Brain microvascular endothelial cell (primary cell): ENCODE measurements around the gene FANCL.
"Not testable (repeated sequence)": the region's sequence is repeated elsewhere in the genome, so short reads cannot be mapped to it uniquely, and the experiment has no call there.

ENCODE experiments used
- DNase-seq: peaks from one replicate; pipeline ENCODE4 v3.0.0-alpha.2; 2020
- H3K27ac ChIP-seq: fragments of 250-450 bp; sonication (Bioruptor Pico); 2 replicates; pipeline ENCODE4 v1.5.1; 2020; ENCODE audit warnings: mild to moderate bottlenecking, moderate library complexity
- H3K27me3 ChIP-seq: fragments of 250-450 bp; sonication (Bioruptor Pico); replicated peaks from 2 replicates; pipeline ENCODE4 v1.5.1; 2020; ENCODE audit warnings: mild to moderate bottlenecking
- H3K36me3 ChIP-seq: fragments of 250-450 bp; sonication (Bioruptor Pico); replicated peaks from 2 replicates; pipeline ENCODE4 v1.5.1; 2020; ENCODE audit warnings: mild to moderate bottlenecking
- H3K4me3 ChIP-seq: 2 replicates; pipeline ENCODE4 v1.5.1; 2011; ENCODE audit warnings: low read depth, mild to moderate bottlenecking, control low read depth, low read length, moderate library complexity
- CTCF ChIP-seq: IDR thresholded peaks from 2 replicates; pipeline ENCODE4 v1.5.1; 2011; ENCODE audit warnings: low read depth, mild to moderate bottlenecking, moderate library complexity, low read length, control low read depth, inconsistent platforms; ENCODE audit errors: missing control alignments
- in situ Hi-C: cut with HindIII; loops from 2 replicates; pipeline ENCODE4 v1.10.0; 2017; ENCODE audit warnings: low sequenced_read_pairs, low pct_ligation_motif_present

Gene FANCL

GRCh38 chr2:58195662-58196061 is 45.5 kb downstream of the FANCL start:
- in situ Hi-C loops = no loop called here
- H3K36me3 ChIP-seq = peaks cover 2% of the 10 kb centered on the region
- no peak for TF ChIP-seq CTCF

GRCh38 chr2:58194458-58194857 is 46.7 kb downstream of the FANCL start:
- DNase-seq = no peak
- Histone ChIP-seq H3K4me3 (no peak overlapping the region), H3K36me3 (peaks cover 2% of the 10 kb centered on the region), H3K27me3 (no peaks in the 10 kb centered on the region), H3K27ac (no peak overlapping the region)
- TF ChIP-seq CTCF = no peak
- in situ Hi-C loops = no loop called here

More at GRCh38 chr2:58195662-58196061, 45.5 kb downstream of the FANCL start:
- no peak overlapping the region for H3K4me3 ChIP-seq
- no peak overlapping the region for H3K27ac ChIP-seq
- DNase-seq = no peak
- H3K27me3 ChIP-seq = no peaks in the 10 kb centered on the region

GRCh38 chr2:58187022-58187421 is 54.1 kb downstream of the FANCL start:
- H3K27me3 ChIP-seq, H3K4me3 ChIP-seq, H3K36me3 ChIP-seq, in situ Hi-C loops, H3K27ac ChIP-seq, DNase-seq: not testable (repeated sequence)

GRCh38 chr2:58186501-58186900 is 54.6 kb downstream of the FANCL start:
- TF ChIP-seq CTCF = no peak
- in situ Hi-C loops = no loop called here
- H3K27me3 ChIP-seq = no peaks in the 10 kb centered on the region
- no peaks in the 10 kb centered on the region for H3K36me3 ChIP-seq
- no peak overlapping the region for H3K27ac ChIP-seq
- no peak for DNase-seq
- no peak overlapping the region for H3K4me3 ChIP-seq

- H3K27me3 ChIP-seq = no peaks in the 10 kb centered on the region
- TF ChIP-seq CTCF = no peak
- H3K36me3 ChIP-seq = no peaks in the 10 kb centered on the region
- H3K4me3 ChIP-seq = no peak overlapping the region
- no peak for DNase-seq
- H3K27ac ChIP-seq = no peak overlapping the region
- in situ Hi-C loops = no loop called here
Observed at GRCh38 chr2:58182527-58182926, 58.6 kb downstream of the FANCL start.

GRCh38 chr2:58180635-58181034 is 60.5 kb downstream of the FANCL start:
- Histone ChIP-seq H3K4me3 (no peak overlapping the region), H3K36me3 (no peaks in the 10 kb centered on the region), H3K27ac (no peak overlapping the region), H3K27me3 (no peaks in the 10 kb centered on the region)
- TF ChIP-seq CTCF = no peak
- DNase-seq = no peak
- in situ Hi-C loops = no loop called here

- H3K27me3 ChIP-seq, in situ Hi-C loops, H3K4me3 ChIP-seq, DNase-seq, H3K36me3 ChIP-seq, H3K27ac ChIP-seq: not testable (repeated sequence)
Observed at GRCh38 chr2:58180175-58180574, 61.0 kb downstream of the FANCL start.

- H3K27me3 ChIP-seq, DNase-seq, H3K4me3 ChIP-seq, H3K36me3 ChIP-seq, H3K27ac ChIP-seq, in situ Hi-C loops: not testable (repeated sequence)
Observed at GRCh38 chr2:58177187-58177586, 63.9 kb downstream of the FANCL start.

- in situ Hi-C loops, H3K4me3 ChIP-seq, H3K27ac ChIP-seq, DNase-seq, H3K27me3 ChIP-seq, H3K36me3 ChIP-seq: not testable (repeated sequence)
Observed at GRCh38 chr2:58171831-58172230, 69.3 kb downstream of the FANCL start.

- in situ Hi-C loops, H3K27me3 ChIP-seq, H3K27ac ChIP-seq, DNase-seq, H3K36me3 ChIP-seq, H3K4me3 ChIP-seq: not testable (repeated sequence)
Observed at GRCh38 chr2:58170334-58170933, 70.7 kb downstream of the FANCL start.
